Endodermal cell (in vitro differentiated cells): ENCODE results near the gene AP2A1. TPM values are rescaled to one million over a fixed set of nuclear protein-coding genes. Genes with fewer than 3 reads are reported as not detected.

Experiments used
- DNase-seq: peaks from one replicate; pipeline ENCODE4 v3.0.0-alpha.2; 2017
- H3K27ac ChIP-seq: 2 replicates; pipeline ENCODE4 v1.5.1; 2013; ENCODE audit warnings: mild to moderate bottlenecking, low read depth, low read length, moderate library complexity
- H3K27me3 ChIP-seq: 2 replicates; pipeline ENCODE4 v1.6.1; 2013; ENCODE audit warnings: mild to moderate bottlenecking, low read length, moderate library complexity; ENCODE audit not compliant: insufficient read depth, control insufficient read depth, poor library complexity, severe bottlenecking
- H3K36me3 ChIP-seq: 2 replicates; pipeline ENCODE4 v1.7.0; 2013; ENCODE audit warnings: mild to moderate bottlenecking, low read length, moderate library complexity; ENCODE audit not compliant: control insufficient read depth, insufficient read depth
- H3K4me1 ChIP-seq: one replicate; pipeline ENCODE4 v1.7.0; 2013; ENCODE audit warnings: low read length; ENCODE audit not compliant: control insufficient read depth, insufficient read depth
- H3K4me3 ChIP-seq: 2 replicates; pipeline ENCODE4 v1.5.1; 2013; ENCODE audit warnings: mild to moderate bottlenecking, low read length, moderate library complexity
- H3K9ac ChIP-seq: 2 replicates; pipeline ENCODE4 v1.6.1; 2013; ENCODE audit warnings: mild to moderate bottlenecking, low read length, moderate library complexity; ENCODE audit not compliant: poor library complexity, severe bottlenecking; ENCODE audit errors: extremely low read depth
- H3K9me3 ChIP-seq: 2 replicates; pipeline ENCODE4 v1.6.1; 2013; ENCODE audit warnings: mild to moderate bottlenecking, low read length, moderate library complexity; ENCODE audit not compliant: control insufficient read depth
- H3K27ac Mint-ChIP-seq: 2 replicates; pipeline ENCODE4 v1.8.0; 2020; ENCODE audit warnings: mixed read lengths
- H3K27me3 Mint-ChIP-seq: 2 replicates; pipeline ENCODE4 v1.8.0; 2021; ENCODE audit warnings: mild to moderate bottlenecking, mixed read lengths; ENCODE audit not compliant: insufficient read depth
- H3K36me3 Mint-ChIP-seq: 2 replicates; pipeline ENCODE4 v1.8.0; 2020; ENCODE audit warnings: low read depth, mixed read lengths
- H3K4me1 Mint-ChIP-seq: 2 replicates; pipeline ENCODE4 v1.8.0; 2020; ENCODE audit warnings: mixed read lengths
- H3K4me3 Mint-ChIP-seq: 2 replicates; pipeline ENCODE4 v1.8.0; 2020; ENCODE audit warnings: mild to moderate bottlenecking, moderate library complexity, mixed read lengths
- H3K9me3 Mint-ChIP-seq: 2 replicates; pipeline ENCODE4 v1.8.0; 2020; ENCODE audit warnings: mild to moderate bottlenecking, mixed read lengths
- CTCF ChIP-seq: fragments of 200-600 bp; sonication (generic); conservative IDR thresholded peaks from 2 replicates; pipeline ENCODE4 v1.5.0; 2021; ENCODE audit warnings: antibody characterized with exemption, mild to moderate bottlenecking
- WGBS, 2 experiments: methylation state at CpG; one replicate each; pipeline versions ENCODE4 v1.1.5 to v1.1.7; 2013; ENCODE audit warnings: missing lambda C conversion rate in 2 of 2, mixed read lengths in 1 of 2; ENCODE audit not compliant: insufficient coverage in 1 of 2, insufficient read length in 1 of 2; 5-methylcytosine and 5-hydroxymethylcytosine counted together
- total RNA-seq, 2 donors: library from RNA; stranded (reverse); fragmentation: NEBNext Ultra II Directional in 1 of 2; extraction: Animal tissue kit (Norgen Biotek cat#: 25700) in 1 of 2; gene quantifications; 2 replicates in 1 of 2; 3 replicates in 1 of 2; pipeline ENCODE4 v1.2.1, GENCODE V29; 2021

AP2A1 gene
- total RNA-seq, 2 donors from 2014 or later, result 100 to 110 TPM

GRCh38 chr19:49835562-49835961 lies 68.8 kb downstream of the AP2A1 start:
- peaks cover 63% of the 10 kb centered on the region for H3K36me3 Mint-ChIP-seq
- TF ChIP-seq CTCF, result no peak
- DNase-seq, result no peak

GRCh38 chr19:49836176-49837008 lies 69.6 kb downstream of the AP2A1 start:
- Mint-ChIP-seq H3K9me3 (no peaks in the 10 kb centered on the region), H3K36me3 (peaks cover 67% of the 10 kb centered on the region), H3K4me3 (no peak overlapping the region), H3K27ac (no peak overlapping the region), H3K4me1 (no peaks in the 10 kb centered on the region), H3K27me3 (no peaks in the 10 kb centered on the region)
- Histone ChIP-seq H3K9me3 (no peaks in the 10 kb centered on the region), H3K4me1 (no peaks in the 10 kb centered on the region), H3K9ac (no peak overlapping the region), H3K4me3 (no peak overlapping the region), H3K27me3 (no peaks in the 10 kb centered on the region), H3K27ac (no peak overlapping the region), H3K36me3 (peaks cover 43% of the 10 kb centered on the region)
- no peak for DNase-seq
- TF ChIP-seq CTCF, result no peak
- WGBS, 2 experiments, result 97 to 99% methylated on average over 7 to 20 of the region's 20 CpGs

More at GRCh38 chr19:49835562-49835961, 68.8 kb downstream of the AP2A1 start:
- Histone ChIP-seq H3K9me3 (no peaks in the 10 kb centered on the region), H3K9ac (no peak overlapping the region), H3K36me3 (peaks cover 51% of the 10 kb centered on the region), H3K4me3 (no peak overlapping the region), H3K27me3 (no peaks in the 10 kb centered on the region), H3K4me1 (no peaks in the 10 kb centered on the region), H3K27ac (no peak overlapping the region)
- H3K4me1 Mint-ChIP-seq, result no peaks in the 10 kb centered on the region
- WGBS, 2 experiments, result 95 to 100% methylated on average over 4 to 12 of the region's 12 CpGs
- no peak overlapping the region for H3K27ac Mint-ChIP-seq
- no peak overlapping the region for H3K4me3 Mint-ChIP-seq
- H3K27me3 Mint-ChIP-seq, result no peaks in the 10 kb centered on the region
- H3K9me3 Mint-ChIP-seq, result no peaks in the 10 kb centered on the region

- Mint-ChIP-seq H3K27ac (no peak overlapping the region), H3K4me3 (no peak overlapping the region), H3K4me1 (no peaks in the 10 kb centered on the region), H3K27me3 (no peaks in the 10 kb centered on the region), H3K36me3 (peaks cover 63% of the 10 kb centered on the region), H3K9me3 (no peaks in the 10 kb centered on the region)
- no peak overlapping the region for H3K4me3 ChIP-seq
- H3K4me1 ChIP-seq, result no peaks in the 10 kb centered on the region
- H3K27me3 ChIP-seq, result no peaks in the 10 kb centered on the region
- no peak overlapping the region for H3K9ac ChIP-seq
- no peak for TF ChIP-seq CTCF
- WGBS, 2 experiments, result 92 to 100% methylated on average over 1 to 5 of the region's 5 CpGs
- peaks cover 38% of the 10 kb centered on the region for H3K36me3 ChIP-seq
- H3K9me3 ChIP-seq, result no peaks in the 10 kb centered on the region
- no peak overlapping the region for H3K27ac ChIP-seq
- DNase-seq, result no peak
These were observed 70.2 kb downstream of the AP2A1 start for GRCh38 chr19:49837009-49837310.
